SH-SY5Y (cell line): ENCODE results near the gene NTM.

Experiments used
- GATA2 ChIP-seq: IDR thresholded peaks from 2 replicates; pipeline ENCODE4 v1.6.1; 2011; ENCODE audit warnings: mild to moderate bottlenecking, low read depth, low read length
- GATA3 ChIP-seq: IDR thresholded peaks from 2 replicates; pipeline ENCODE4 v1.6.1; 2011; ENCODE audit warnings: low read depth, mild to moderate bottlenecking, low read length, moderate library complexity

Gene NTM

GRCh38 chr11:131614631-131615030, 244.2 kb downstream of the NTM start:
- TF ChIP-seq GATA2 (no peak), GATA3 (no peak)

GRCh38 chr11:131615611-131616010, 245.2 kb downstream of the NTM start:
- TF ChIP-seq GATA2 (no peak), GATA3 (no peak)

GRCh38 chr11:131616481-131617140, 246.2 kb downstream of the NTM start:
- TF ChIP-seq GATA2 = no peak

DNA sequence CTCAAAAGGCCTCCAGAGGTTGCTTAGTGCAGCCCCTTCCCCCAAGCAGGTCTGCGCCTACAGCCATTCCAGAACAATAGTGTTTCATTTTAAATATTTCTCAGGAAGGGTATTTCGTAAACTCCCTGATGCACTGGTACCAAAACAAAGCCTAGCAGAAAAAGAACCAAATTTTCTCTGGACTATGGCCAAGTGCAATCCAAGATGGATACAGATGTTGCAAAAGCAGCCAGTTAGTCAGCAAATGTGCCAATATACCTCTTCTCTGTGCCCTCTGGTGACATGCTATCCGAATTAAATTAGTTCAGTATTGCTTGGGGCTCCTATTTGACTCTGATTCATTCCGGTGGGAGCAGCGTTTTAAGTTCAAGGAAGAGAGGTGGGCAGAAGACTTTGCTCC, 247.8 kb downstream of the NTM start:
- TF ChIP-seq GATA3 (no peak), GATA2 (no peak)

GRCh38 chr11:131622193-131622592, 251.8 kb downstream of the NTM start:
- TF ChIP-seq GATA3 (no peak), GATA2 (no peak)

DNA sequence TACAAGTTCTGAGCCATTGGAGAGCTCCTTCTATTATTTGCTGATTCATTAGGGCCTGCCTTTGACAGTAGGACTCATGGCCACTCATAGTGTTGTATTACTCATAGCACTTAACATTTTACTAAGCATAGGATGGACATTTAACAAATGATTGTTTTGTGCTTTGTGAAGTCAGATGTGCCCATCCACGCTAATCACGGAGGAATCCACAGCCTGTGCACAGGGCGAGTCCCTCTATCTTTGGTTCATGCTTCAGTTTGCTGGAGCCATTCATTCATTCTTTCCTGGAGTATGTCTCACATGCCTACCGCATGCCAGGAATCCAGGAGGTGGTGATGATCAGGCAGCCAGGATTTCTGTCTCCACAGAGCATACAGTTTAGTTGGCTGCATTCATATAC, 254.1 kb downstream of the NTM start:
- no peak for TF ChIP-seq GATA3
- TF ChIP-seq GATA2 = no peak

DNA sequence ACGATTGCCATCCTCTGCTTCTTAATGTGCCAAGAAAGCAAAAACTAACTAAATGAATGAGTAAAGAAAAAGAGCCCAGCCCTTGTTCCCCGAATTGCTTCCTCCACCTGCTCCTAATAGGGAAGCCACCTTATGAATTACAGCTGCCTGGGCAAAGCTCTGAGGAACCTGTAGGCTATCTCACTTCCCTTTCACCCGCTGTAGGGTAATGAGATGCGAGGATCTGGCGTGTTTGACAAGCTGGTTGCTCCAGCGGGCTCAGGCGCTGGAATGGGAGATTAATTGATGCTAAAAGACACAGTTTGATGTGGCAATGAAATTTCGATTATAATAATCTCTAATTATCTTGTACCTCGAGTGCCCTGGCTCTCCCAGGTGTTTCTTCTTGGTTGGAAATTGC, 256.4 kb downstream of the NTM start:
- no peak for TF ChIP-seq GATA3

GRCh38 chr11:131628739-131629138, 258.3 kb downstream of the NTM start:
- TF ChIP-seq GATA3 = no peak
- no peak for TF ChIP-seq GATA2

GRCh38 chr11:131629925-131630540, 259.6 kb downstream of the NTM start:
- no peak for TF ChIP-seq GATA2
- TF ChIP-seq GATA3 = no peak

- TF ChIP-seq GATA2 (no peak), GATA3 (no peak)
Measured at GRCh38 chr11:131632971-131633370, 262.6 kb downstream of the NTM start.

DNA sequence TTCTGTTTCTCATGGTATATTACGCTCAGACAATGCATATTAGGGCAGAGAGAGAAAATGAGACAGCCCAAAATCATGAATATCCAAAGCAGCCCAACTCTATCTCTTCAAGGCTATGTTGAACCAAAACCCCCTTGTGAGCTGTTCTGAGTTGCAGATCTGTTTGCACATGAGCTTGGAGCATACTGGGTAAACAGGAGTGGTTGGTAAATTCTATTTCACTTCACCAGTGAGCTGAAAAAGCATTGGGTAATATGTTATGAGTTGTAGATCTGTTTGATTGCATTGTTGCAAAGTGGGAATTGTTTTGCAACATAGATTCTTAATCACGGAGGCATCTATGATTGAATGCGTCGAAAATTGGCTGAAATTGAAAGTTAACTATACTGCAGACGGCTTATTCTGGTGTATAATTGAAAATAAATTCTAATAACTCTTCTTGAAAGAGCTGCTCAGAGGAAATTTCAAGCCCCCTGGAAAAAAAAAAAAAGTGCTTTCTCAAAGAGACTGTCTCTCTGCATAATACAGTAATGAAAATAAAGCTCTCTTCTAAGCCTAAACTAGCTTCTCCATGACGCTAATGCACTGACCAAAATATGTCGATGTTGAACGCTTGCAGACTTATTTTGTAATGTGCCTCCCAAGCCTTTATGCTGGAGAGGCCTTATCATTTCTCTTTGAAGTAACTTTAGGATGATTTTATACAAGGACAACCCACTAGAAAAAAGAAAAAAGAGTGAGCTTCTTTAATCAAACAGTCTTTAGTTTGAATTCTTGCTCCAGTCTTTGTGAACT, 263.7 kb downstream of the NTM start:
- no peak for TF ChIP-seq GATA2
- TF ChIP-seq GATA3 = no peak

DNA sequence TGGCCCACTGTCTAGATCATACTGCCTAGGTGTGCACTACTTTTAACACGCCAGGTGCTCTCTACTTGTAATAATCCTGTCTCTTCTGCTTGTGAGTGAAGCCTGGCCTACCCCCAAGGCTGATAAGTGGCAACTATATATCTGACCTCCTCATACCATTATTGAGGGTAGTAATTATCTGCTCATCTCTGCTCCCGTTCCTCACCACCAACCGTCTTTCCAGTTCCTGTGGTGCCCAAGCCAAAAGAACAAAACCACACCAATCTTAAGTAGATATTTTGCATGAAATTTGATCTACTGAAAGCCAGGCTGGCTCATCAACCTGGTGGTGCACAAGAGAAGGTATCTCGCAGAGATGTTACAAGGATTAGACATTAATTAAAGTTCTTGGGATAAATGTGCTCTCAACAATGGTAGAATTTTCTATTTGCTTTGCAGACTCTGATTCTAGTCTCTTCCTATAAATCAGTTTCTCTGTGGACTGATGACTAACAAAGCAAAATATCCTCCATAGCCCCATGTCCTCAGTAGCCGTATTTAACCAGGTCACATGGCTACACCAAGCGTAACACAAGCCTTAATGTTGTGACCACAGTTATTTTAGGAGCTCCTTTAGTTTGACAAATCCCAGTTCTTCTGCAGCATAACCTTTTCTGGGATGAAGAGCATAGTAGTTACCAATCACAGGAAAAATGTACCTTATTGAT, 267.2 kb downstream of the NTM start:
- TF ChIP-seq GATA2 = no peak
- TF ChIP-seq GATA3 = no peak

DNA sequence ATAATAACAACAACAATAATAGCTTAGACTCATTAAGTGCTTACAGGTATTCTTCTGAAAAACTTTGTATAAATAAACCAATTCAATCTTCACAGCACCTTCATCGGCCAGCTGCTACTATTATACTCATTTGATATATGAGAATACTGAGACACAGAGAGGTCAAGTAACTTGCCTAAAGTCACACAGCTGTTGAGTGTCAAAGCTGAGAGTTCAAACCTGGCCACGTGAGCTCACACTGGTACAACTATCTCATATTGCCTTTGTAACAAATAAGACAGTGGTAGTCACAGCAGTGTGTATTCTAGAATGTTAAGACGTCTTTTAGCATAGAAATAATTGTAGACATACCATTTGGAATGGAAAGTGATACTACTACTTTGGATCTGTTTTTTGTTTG, 268.5 kb downstream of the NTM start:
- TF ChIP-seq GATA3 (no peak), GATA2 (no peak)

DNA sequence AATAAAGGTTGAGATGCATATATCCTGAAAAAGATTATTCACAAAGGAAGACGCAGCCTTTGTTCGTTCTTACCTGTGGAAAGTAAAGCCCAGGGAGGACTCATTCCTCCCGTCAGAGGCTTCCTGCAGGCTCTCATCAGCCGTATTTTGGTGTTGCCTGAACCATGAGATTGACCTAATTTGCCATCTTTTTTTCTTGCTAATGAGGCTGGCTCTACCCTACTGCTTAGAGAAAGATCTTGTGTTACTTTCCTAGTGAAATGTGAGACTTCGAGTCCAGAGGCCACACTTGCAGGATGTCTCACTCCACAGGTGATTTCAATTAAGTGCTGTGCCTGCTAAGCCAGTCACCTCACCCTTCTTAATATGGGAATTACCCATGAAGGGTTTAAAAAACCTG, 269.9 kb downstream of the NTM start:
- TF ChIP-seq GATA3 = no peak
- TF ChIP-seq GATA2 = no peak

GRCh38 chr11:131642756-131643531, 272.5 kb downstream of the NTM start:
- TF ChIP-seq GATA2 (no peak), GATA3 (no peak)
